ENCODE results near the gene CADPS2. TPM values are rescaled to one million over a fixed set of nuclear protein-coding genes. Genes with fewer than 3 reads are reported as not detected.

Gene CADPS2
- total and polyA plus RNA-seq, 2 of the 4 experiments (the other 2 are of a cell fraction) = 0.10 to 0.54 TPM

GRCh38 chr7:122802301-122802751, 83.9 kb downstream of the CADPS2 start:
- Histone ChIP-seq H3K23ac (ENCODE audit: low read depth, low read length) (no peak overlapping the region), H3K79me1 (ENCODE audit: low read depth in 1 of 2, low read length in 2 of 2) (no peaks in the 10 kb centered on the region), H4K5ac (ENCODE audit: low read depth, low read length) (no peak overlapping the region), H3K4me1 (ENCODE audit: control insufficient read depth, insufficient read depth, low read length) (no peaks in the 10 kb centered on the region), H3K14ac (replicated peaks; ENCODE audit: low read depth, low read length) (no peak overlapping the region), H3K9ac (ENCODE audit: low read depth, low read length) (no peak overlapping the region), H2BK5ac (ENCODE audit: low read depth, low read length, poor library complexity, severe bottlenecking) (no peak overlapping the region), H2BK120ac (ENCODE audit: low read depth, low read length) (no peak overlapping the region), H3K9me1 (ENCODE audit: insufficient read depth, low read length) (no peaks in the 10 kb centered on the region), H3K36me3 (ENCODE audit: control insufficient read depth, insufficient read depth, low read length) (no peaks in the 10 kb centered on the region), H2AK5ac (ENCODE audit: low read depth, low read length) (no peak overlapping the region), H3K4me3 (ENCODE audit: insufficient read depth, low read depth, low read length) (no peak overlapping the region), H2BK15ac (ENCODE audit: low read depth, low read length) (no peak overlapping the region), H2AK9ac (replicated peaks; ENCODE audit: low read depth, low read length, poor library complexity) (no peak overlapping the region), H2AFZ (replicated peaks; ENCODE audit: low read length, poor library complexity) (no peak overlapping the region), H2BK20ac (ENCODE audit: low read depth, low read length) (no peak overlapping the region), H3K27me3 (ENCODE audit: control insufficient read depth, insufficient read depth, low read length) (no peaks in the 10 kb centered on the region), H3K4ac (ENCODE audit: low read depth, low read length) (no peak overlapping the region), H3K9me3 (ENCODE audit: control insufficient read depth, insufficient read depth, low read length) (no peaks in the 10 kb centered on the region), H3K4me2 (ENCODE audit: low read depth, low read length) (no peak overlapping the region), H4K8ac (ENCODE audit: low read depth in 2 of 2, low read length in 2 of 2) (no peak overlapping the region), H3K56ac (ENCODE audit: extremely low read depth, insufficient read depth, low read length) (no peak overlapping the region), H3K18ac (ENCODE audit: low read depth, low read length) (no peak overlapping the region), H4K20me1 (ENCODE audit: insufficient read depth, low read length) (no peaks in the 10 kb centered on the region), H3K27ac (ENCODE audit: insufficient read depth, low read length) (no peak overlapping the region), H4K91ac (ENCODE audit: insufficient read depth, low read depth, low read length) (no peak overlapping the region)
- ChIA-PET POLR2A (ENCODE audit: unreplicated experiment) (no interaction called here), CTCF (no interaction called here)
- 60% methylated on average over 2 of the region's 6 CpGs; no CpG with 5 or more reads in 1 of the 2 experiments for WGBS, 2 experiments (ENCODE audit: extremely low coverage in 2 of 2, insufficient read length in 1 of 2)
- DNase-seq (no peak), ATAC-seq (ENCODE audit: low read depth) (no peak)
- dilution Hi-C loops (cut with HindIII; ENCODE audit: low sequenced_read_pairs, unreplicated experiment) (no loop called here), intact Hi-C loops (cut with micrococcal nuclease) (no loop called here), in situ Hi-C loops (cut with MboI; ENCODE audit: low sequenced_read_pairs) (no loop called here)
- BruUV-seq (replicated peaks) = no TSS peak
- TF ChIP-seq FOS (IDR thresholded peaks at IDR 0.05; ENCODE audit: low read depth, low read length) (no peak), ELK1 (IDR thresholded peaks at IDR 0.05; ENCODE audit: borderline replicate concordance, low read depth, low read length) (no peak), MAZ (IDR thresholded peaks at IDR 0.05; ENCODE audit: borderline replicate concordance, low read depth, low read length) (no peak), RFX5 (IDR thresholded peaks at IDR 0.05; ENCODE audit: low read depth, low read length) (no peak)
